OCI-M1 (cell line): ENCODE results near the gene LYZL6.
"Not testable (repeated sequence)": the region's sequence is repeated elsewhere in the genome, so short reads cannot be mapped to it uniquely, and the experiment has no call there.

Source experiments
- DNase-seq: peaks from one replicate; lab custom pipeline; 2025; lab: John Stamatoyannopoulos, UW

The LYZL6 gene

GRCh38 chr17:35947156-35947585, 3.7 kb upstream of the LYZL6 start:
- DNase-seq: peak; percentile 87

GRCh38 chr17:35944151-35944550, 638 bp upstream of the LYZL6 start:
- no peak for DNase-seq

- DNase-seq: peak; percentile 73
These were observed 826 bp downstream of the LYZL6 start for GRCh38 chr17:35942588-35943186.

- not testable (repeated sequence) for DNase-seq
These were observed 5.0 kb downstream of the LYZL6 start for GRCh38 chr17:35938492-35938891.

- DNase-seq: no peak
These were observed 7.5 kb downstream of the LYZL6 start for GRCh38 chr17:35936063-35936462.

- no peak for DNase-seq
These were observed 8.8 kb downstream of the LYZL6 start for GRCh38 chr17:35934760-35935159.

- DNase-seq: no peak
These were observed 10.9 kb downstream of the LYZL6 start for GRCh38 chr17:35932586-35932985.

GRCh38 chr17:35931794-35932425, 11.6 kb downstream of the LYZL6 start:
- DNase-seq: no peak

GRCh38 chr17:35930211-35931065, 13.1 kb downstream of the LYZL6 start, which contains the start of gene RDM1:
RDM1 (minus strand) TSS chr17:35930773; CDS start chr17:35930727, 46 bp downstream.
- DNase-seq: peak; percentile 87

GRCh38 chr17:35927714-35928113, 15.8 kb downstream of the LYZL6 start:
- no peak for DNase-seq

- DNase-seq: no peak
These were observed 19.9 kb downstream of the LYZL6 start for GRCh38 chr17:35923609-35924114.

GRCh38 chr17:35920229-35920628, 23.3 kb downstream of the LYZL6 start:
- DNase-seq: peak; percentile 64

GRCh38 chr17:35918665-35919064, 24.8 kb downstream of the LYZL6 start:
- no peak for DNase-seq

GRCh38 chr17:35917519-35918213, 25.8 kb downstream of the LYZL6 start:
- DNase-seq: no peak

- no peak for DNase-seq
These were observed 28.2 kb downstream of the LYZL6 start for GRCh38 chr17:35915153-35915964.

- no peak for DNase-seq
These were observed 29.2 kb downstream of the LYZL6 start for GRCh38 chr17:35914354-35914753.

- no peak for DNase-seq
These were observed 29.9 kb downstream of the LYZL6 start for GRCh38 chr17:35913609-35914008.

- no peak for DNase-seq
These were observed 30.6 kb downstream of the LYZL6 start for GRCh38 chr17:35912942-35913341.

- peak; percentile 68 for DNase-seq
These were observed 31.1 kb downstream of the LYZL6 start for GRCh38 chr17:35912339-35912912.

GRCh38 chr17:35909408-35909807, 34.1 kb downstream of the LYZL6 start:
- no peak for DNase-seq

- no peak for DNase-seq
These were observed 35.8 kb downstream of the LYZL6 start for GRCh38 chr17:35907691-35908090.
